ENCODE measurements around the gene DGKQ. TPM values are rescaled to one million over a fixed set of nuclear protein-coding genes. Genes with fewer than 3 reads are reported as not detected.
A peak's percentile ranks its signal among the peaks of the same experiment; 100 is the strongest.

DGKQ gene
- total and polyA plus RNA-seq, 2 of the 13 experiments (the other 11 are each of a cell fraction or from before 2014, with no cell fraction given) = 4.5 to 7.2 TPM

DNA sequence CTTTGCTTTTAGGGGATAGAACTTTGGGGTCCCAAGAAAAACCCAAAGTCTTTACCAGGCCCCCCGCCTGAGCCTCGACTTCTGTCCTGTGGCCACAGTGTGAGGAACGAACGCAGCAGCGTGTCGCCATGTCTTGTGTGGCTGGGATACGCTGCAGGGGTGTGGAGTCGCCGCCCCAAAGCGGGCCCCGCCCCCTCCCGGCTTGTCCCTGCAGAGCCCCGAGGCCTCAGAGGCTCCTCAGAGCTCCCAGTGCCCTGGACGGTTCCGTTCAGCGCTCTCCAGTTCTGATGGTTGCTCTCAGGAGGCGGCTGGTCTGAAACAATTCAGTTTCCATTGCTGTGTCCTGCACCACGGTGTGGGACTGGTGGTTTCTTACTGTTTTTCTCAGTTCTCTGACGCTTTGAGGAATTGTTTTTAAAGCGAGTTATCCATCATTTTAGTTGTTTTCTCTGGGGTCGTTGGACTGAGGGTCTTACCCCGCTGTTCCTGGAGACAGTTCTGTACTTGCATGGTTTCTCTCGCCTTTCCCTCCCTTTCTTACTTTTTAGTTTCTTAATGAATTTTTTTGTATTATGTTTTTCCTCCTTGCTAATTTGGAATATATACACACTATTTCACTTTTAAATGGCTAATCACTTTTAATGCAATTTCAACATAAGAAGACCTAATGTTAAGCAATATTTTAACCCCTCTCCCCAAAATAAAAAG, 11.9 kb upstream of the DGKQ start (continued):
- TF ChIP-seq, protein P1, sequence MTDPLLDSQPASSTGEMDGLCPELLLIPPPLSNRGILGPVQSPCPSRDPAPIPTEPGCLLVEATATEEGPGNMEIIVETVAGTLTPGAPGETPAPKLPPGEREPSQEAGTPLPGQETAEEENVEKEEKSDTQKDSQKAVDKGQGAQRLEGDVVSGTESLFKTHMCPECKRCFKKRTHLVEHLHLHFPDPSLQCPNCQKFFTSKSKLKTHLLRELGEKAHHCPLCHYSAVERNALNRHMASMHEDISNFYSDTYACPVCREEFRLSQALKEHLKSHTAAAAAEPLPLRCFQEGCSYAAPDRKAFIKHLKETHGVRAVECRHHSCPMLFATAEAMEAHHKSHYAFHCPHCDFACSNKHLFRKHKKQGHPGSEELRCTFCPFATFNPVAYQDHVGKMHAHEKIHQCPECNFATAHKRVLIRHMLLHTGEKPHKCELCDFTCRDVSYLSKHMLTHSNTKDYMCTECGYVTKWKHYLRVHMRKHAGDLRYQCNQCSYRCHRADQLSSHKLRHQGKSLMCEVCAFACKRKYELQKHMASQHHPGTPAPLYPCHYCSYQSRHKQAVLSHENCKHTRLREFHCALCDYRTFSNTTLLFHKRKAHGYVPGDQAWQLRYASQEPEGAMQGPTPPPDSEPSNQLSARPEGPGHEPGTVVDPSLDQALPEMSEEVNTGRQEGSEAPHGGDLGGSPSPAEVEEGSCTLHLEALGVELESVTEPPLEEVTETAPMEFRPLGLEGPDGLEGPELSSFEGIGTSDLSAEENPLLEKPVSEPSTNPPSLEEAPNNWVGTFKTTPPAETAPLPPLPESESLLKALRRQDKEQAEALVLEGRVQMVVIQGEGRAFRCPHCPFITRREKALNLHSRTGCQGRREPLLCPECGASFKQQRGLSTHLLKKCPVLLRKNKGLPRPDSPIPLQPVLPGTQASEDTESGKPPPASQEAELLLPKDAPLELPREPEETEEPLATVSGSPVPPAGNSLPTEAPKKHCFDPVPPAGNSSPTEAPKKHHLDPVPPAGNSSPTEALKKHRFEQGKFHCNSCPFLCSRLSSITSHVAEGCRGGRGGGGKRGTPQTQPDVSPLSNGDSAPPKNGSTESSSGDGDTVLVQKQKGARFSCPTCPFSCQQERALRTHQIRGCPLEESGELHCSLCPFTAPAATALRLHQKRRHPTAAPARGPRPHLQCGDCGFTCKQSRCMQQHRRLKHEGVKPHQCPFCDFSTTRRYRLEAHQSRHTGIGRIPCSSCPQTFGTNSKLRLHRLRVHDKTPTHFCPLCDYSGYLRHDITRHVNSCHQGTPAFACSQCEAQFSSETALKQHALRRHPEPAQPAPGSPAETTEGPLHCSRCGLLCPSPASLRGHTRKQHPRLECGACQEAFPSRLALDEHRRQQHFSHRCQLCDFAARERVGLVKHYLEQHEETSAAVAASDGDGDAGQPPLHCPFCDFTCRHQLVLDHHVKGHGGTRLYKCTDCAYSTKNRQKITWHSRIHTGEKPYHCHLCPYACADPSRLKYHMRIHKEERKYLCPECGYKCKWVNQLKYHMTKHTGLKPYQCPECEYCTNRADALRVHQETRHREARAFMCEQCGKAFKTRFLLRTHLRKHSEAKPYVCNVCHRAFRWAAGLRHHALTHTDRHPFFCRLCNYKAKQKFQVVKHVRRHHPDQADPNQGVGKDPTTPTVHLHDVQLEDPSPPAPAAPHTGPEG (CRISPR knock-in tag; IDR thresholded peaks at IDR 0.05) = no peak

DNA sequence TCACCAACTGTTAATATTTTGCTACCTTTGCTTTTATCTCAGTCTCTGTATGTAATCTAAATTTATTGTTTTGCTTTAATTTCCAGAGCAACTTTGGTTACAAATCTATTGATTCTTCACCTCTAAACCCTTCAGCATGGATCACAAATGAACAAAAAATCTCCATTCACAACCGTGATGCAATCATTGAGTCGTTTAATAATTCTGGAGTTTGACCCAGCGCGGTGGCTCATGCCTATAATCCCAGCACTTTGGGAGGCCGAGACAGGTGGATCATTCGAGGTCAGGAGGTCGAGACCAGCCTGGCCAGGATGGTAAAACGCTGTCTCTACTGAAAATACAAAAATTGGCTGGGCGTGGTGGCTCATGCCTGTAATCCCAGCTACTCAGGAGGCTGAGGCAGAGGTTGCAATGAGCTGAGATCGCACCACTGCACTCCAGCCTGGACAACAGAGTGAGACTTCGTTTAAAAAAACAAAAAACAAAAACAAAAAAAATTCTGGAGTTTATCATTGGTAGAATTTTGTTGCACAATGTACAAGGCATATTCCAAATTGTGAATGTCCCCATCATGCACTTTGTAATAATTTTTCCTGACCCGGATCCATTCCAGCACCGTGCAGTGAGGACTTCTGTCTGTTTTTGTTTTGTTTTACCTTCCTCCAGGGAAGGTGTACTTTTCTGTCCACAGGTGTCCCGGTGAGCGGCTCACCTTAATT, 11.1 kb upstream of the DGKQ start:
- H3K4me1 ChIP-seq (ENCODE audit: insufficient read depth, low read length) = peaks cover 29% of the 10 kb centered on the region
- H3K4me3 ChIP-seq (replicated peaks in 1 of 3; ENCODE audit: insufficient read depth in 1 of 3, low read depth in 2 of 3, low read length in 3 of 3) = peak overlapping the region; percentile 24 to 75 (median 55)
- no peaks in the 10 kb centered on the region for H4K20me1 ChIP-seq (ENCODE audit: insufficient read depth, low read length)
- ChIA-PET POLR2A (interaction anchor here (1.0 to 3.2 kb wide), 5 partner anchors 8 to 53 kb away, joined by 3 to 25 read pairs (median 4); partner anchors contain the start of genes GAK, SLC26A1 and TMEM175), CTCF (ENCODE audit: low intra/inter-chr PET ratio, low total read pairs) (no interaction called here)
- H3K79me2 ChIP-seq (ENCODE audit: insufficient read depth, low read length) = no peaks in the 10 kb centered on the region
- peak overlapping the region; percentile 69; the same call in 1 of the 2 replicates for H3K9ac ChIP-seq (ENCODE audit: insufficient read depth, low read depth, low read length)
- H3K27me3 ChIP-seq (ENCODE audit: control insufficient read depth in 1 of 2, insufficient read depth in 2 of 2, low read length in 2 of 2) = peaks cover 0 to 10% of the 10 kb centered on the region in 2 experiments; a peak in 2 of 5 replicates
- no peaks in the 10 kb centered on the region for H3K9me3 ChIP-seq (ENCODE audit: low read length)
- H3K27ac ChIP-seq (ENCODE audit: extremely low read length, insufficient read depth, low read length) = no peak overlapping the region
- H2AFZ ChIP-seq (ENCODE audit: low read length) = no peak overlapping the region
- intact Hi-C loops (cut with micrococcal nuclease; ENCODE audit: unreplicated experiment) = no loop called here
- peaks cover 0 to 4% of the 10 kb centered on the region in 2 experiments; a peak in 2 of 5 replicates for H3K36me3 ChIP-seq (replicated peaks in 1 of 2; ENCODE audit: control insufficient read depth in 1 of 2, insufficient read depth in 2 of 2, low read length in 2 of 2)
- in situ Hi-C loops (cut with HindIII; ENCODE audit: extremely low pct_ligation_motif_present, low pct_unique_long_range_greater_than_20kb) = loop anchor here (5.0 to 10.0 kb wide), 2 partner anchors 52 to 170 kb away; partner anchors contain the start of genes GAK and TMEM175
- peak overlapping the region; percentile 91 for H3K4me2 ChIP-seq (ENCODE audit: low read depth, low read length)
- no peak for DNase-seq (ENCODE audit: low spot score)
- WGBS (ENCODE audit: low lambda C conversion rate) = 5% methylated on average over 15 of the region's 15 CpGs
- BruUV-seq (replicated peaks) = no TSS peak
- no peak for FAIRE-seq
- ATAC-seq = no peak
- TF ChIP-seq CEBPG (CRISPR knock-in tag; IDR thresholded peaks at IDR 0.05) (peak; percentile 52), CEBPB (IDR thresholded peaks at IDR 0.05; ENCODE audit: borderline replicate concordance, low read depth, low read length) (peak; percentile 64; the same call in 1 of the 2 replicates), TOPORS (CRISPR knock-in tag; IDR thresholded peaks at IDR 0.05) (no peak), POLR2A (IDR thresholded peaks at IDR 0.05; ENCODE audit: insufficient read depth in 1 of 2, low read depth in 2 of 2, low read length in 2 of 2) (0 out of 4 replicates have a peak, but pooled peaks of 1 of the 2 experiments have one; percentile 2), SALL1 (CRISPR knock-in tag; IDR thresholded peaks at IDR 0.05) (0 out of 2 replicates have a peak, but pooled peaks have one; percentile 22)
- TF ChIP-seq, protein P2, sequence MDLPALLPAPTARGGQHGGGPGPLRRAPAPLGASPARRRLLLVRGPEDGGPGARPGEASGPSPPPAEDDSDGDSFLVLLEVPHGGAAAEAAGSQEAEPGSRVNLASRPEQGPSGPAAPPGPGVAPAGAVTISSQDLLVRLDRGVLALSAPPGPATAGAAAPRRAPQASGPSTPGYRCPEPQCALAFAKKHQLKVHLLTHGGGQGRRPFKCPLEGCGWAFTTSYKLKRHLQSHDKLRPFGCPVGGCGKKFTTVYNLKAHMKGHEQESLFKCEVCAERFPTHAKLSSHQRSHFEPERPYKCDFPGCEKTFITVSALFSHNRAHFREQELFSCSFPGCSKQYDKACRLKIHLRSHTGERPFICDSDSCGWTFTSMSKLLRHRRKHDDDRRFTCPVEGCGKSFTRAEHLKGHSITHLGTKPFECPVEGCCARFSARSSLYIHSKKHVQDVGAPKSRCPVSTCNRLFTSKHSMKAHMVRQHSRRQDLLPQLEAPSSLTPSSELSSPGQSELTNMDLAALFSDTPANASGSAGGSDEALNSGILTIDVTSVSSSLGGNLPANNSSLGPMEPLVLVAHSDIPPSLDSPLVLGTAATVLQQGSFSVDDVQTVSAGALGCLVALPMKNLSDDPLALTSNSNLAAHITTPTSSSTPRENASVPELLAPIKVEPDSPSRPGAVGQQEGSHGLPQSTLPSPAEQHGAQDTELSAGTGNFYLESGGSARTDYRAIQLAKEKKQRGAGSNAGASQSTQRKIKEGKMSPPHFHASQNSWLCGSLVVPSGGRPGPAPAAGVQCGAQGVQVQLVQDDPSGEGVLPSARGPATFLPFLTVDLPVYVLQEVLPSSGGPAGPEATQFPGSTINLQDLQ (CRISPR knock-in tag; IDR thresholded peaks at IDR 0.05) = no peak
- TF ChIP-seq, protein P3, sequence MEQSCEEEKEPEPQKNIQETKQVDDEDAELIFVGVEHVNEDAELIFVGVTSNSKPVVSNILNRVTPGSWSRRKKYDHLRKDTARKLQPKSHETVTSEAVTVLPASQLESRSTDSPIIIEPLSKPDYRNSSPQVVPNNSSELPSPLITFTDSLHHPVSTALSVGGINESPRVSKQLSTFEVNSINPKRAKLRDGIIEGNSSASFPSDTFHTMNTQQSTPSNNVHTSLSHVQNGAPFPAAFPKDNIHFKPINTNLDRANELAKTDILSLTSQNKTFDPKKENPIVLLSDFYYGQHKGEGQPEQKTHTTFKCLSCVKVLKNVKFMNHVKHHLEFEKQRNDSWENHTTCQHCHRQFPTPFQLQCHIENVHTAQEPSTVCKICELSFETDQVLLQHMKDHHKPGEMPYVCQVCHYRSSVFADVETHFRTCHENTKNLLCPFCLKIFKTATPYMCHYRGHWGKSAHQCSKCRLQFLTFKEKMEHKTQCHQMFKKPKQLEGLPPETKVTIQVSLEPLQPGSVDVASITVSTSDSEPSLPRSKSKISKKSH (CRISPR knock-in tag; IDR thresholded peaks at IDR 0.05; ENCODE audit: borderline replicate concordance) = no peak
